Myocyte (in vitro differentiated cells): ENCODE results near the gene AQP5. TPM values are rescaled to one million over a fixed set of nuclear protein-coding genes. Genes with fewer than 3 reads are reported as not detected.

ENCODE experiments used
- total RNA-seq: library from RNA; depleted of rRNA; stranded (reverse); fragments of >200 nt; gene quantifications from 2 replicates; pipeline ENCODE4 v1.2.3, GENCODE V29; 2014

Gene AQP5
- total RNA-seq, 1 donor from 2014 or later = not detected

Other genes starting within 250 kb of the AQP5 start
- gene TMBIM6, start 220.3 kb upstream of the AQP5 start, total RNA-seq = 315 and 361 TPM in 2 replicates
- 95.7 and 112 TPM in 2 replicates for gene NCKAP5L, start 133.5 kb upstream of the AQP5 start, total RNA-seq
- 4.3 and 4.9 TPM in 2 replicates for gene BCDIN3D, start 118.8 kb upstream of the AQP5 start, total RNA-seq
- 1.9 and 2.3 TPM in 2 replicates for gene FAIM2, start 58.0 kb upstream of the AQP5 start, total RNA-seq
- not detected in 2 replicates for gene AQP2, start 11.1 kb upstream of the AQP5 start, total RNA-seq
- 0.05 TPM in 1 of 2 replicates, not detected in the other for gene AQP6, start 11.1 kb downstream of the AQP5 start, total RNA-seq
- 9.6 and 12.8 TPM in 2 replicates for gene RACGAP1, start 63.6 kb downstream of the AQP5 start, total RNA-seq
- 4.5 and 8.2 TPM in 2 replicates for gene ASIC1, start 95.7 kb downstream of the AQP5 start, total RNA-seq
- 32.0 and 36.0 TPM in 2 replicates for gene SMARCD1, start 123.5 kb downstream of the AQP5 start, total RNA-seq
- gene GPD1, start 142.1 kb downstream of the AQP5 start, total RNA-seq = 39.9 and 54.1 TPM in 2 replicates
- gene COX14, start 150.4 kb downstream of the AQP5 start, total RNA-seq = 34.4 and 40.8 TPM in 2 replicates
- 21.4 and 25.3 TPM in 2 replicates for gene CERS5, start 205.5 kb downstream of the AQP5 start, total RNA-seq